OCI-LY7 (cell line): Measurements from ENCODE around the gene ATP1A2.

Source experiments
- EZH2phosphoT487 ChIP-seq: fragments of 200-600 bp; sonication (generic); IDR thresholded peaks from 2 replicates; pipeline ENCODE4 v1.6.1; 2018; ENCODE audit warnings: low read depth, borderline replicate concordance, mild to moderate bottlenecking, mixed run types, antibody characterized with exemption, low read length, moderate library complexity, mixed read lengths
- TF ChIP-seq, protein P1 (sequence below): fragments of 200-600 bp; sonication (generic); conservative IDR thresholded peaks from 2 replicates; pipeline ENCODE4 v1.5.1; 2014; ENCODE audit warnings: mild to moderate bottlenecking, antibody characterized with exemption, low read length, moderate library complexity, mixed read lengths

DNA sequence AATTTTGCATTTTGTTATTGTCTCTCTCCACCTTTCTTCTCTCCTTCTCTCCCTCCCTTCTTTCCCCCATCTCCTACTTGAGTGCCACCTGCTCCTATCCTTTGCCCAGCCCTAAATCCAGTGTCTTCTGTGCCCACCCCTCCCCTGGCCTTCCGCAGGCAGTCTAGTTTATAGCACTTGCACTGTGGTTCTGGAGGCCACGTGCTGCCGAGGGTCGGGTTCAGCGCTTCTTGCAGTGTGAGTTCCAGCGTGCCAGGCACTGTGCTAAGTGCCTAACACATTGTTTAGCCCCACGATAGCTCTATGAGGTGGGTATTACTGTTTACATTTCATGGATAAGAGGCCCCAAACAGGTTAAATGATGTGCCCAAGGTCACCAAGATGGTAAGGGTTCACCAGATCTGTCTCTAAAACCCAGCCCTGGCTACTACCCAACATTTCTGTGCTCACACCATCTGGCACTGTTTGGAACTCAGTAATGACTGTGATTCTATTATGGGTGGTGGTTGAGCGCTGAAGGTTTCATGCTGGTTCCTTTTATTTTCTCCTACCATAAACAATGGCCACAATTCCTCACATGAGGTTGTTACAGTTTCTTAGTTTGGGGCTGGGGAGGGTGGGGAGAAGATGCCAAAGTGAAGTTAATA, 21.8 kb downstream of the ATP1A2 start:
- TF ChIP-seq, protein P1, sequence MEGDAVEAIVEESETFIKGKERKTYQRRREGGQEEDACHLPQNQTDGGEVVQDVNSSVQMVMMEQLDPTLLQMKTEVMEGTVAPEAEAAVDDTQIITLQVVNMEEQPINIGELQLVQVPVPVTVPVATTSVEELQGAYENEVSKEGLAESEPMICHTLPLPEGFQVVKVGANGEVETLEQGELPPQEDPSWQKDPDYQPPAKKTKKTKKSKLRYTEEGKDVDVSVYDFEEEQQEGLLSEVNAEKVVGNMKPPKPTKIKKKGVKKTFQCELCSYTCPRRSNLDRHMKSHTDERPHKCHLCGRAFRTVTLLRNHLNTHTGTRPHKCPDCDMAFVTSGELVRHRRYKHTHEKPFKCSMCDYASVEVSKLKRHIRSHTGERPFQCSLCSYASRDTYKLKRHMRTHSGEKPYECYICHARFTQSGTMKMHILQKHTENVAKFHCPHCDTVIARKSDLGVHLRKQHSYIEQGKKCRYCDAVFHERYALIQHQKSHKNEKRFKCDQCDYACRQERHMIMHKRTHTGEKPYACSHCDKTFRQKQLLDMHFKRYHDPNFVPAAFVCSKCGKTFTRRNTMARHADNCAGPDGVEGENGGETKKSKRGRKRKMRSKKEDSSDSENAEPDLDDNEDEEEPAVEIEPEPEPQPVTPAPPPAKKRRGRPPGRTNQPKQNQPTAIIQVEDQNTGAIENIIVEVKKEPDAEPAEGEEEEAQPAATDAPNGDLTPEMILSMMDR, result no peak
- TF ChIP-seq EZH2phosphoT487, result no peak
